GM19468 (cell line): ENCODE results near the gene BABAM1.
"Not testable (repeated sequence)": the region's sequence is repeated elsewhere in the genome, so short reads cannot be mapped to it uniquely, and the experiment has no call there.

Experiments
- ATAC-seq: cut with Tn5 transposase; IDR thresholded peaks from one replicate; pipeline ENCODE4 v1.9.1; 2021; ENCODE audit warnings: mild to moderate bottlenecking, moderate library complexity, moderate number of reproducible peaks; ENCODE audit not compliant: unreplicated experiment; ENCODE audit errors: extremely low read depth

BABAM1 gene

DNA sequence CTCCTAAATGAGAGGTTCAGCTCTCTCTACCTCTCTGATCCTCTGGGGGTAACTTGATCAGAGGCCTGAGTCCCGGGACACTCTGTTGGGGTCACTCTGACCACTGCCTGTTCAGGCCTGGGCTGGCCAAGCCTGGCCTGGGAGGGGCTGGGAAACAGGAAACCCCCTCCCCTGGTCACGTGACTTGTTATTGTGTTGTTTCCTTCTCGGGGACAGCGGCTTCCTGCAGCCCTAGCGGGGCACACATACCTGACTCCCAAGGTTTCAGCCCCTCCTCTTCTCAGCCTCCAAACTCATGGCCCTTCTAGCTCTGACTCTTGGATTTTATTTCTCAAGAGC, 2.6 kb upstream of the BABAM1 start, which contains the start of gene USHBP1:
USHBP1 (minus strand) TSS at position 105 of the 339 bp plus-strand sequence. CDS start 446 bp downstream, outside the sequence.
- ATAC-seq: no peak

DNA sequence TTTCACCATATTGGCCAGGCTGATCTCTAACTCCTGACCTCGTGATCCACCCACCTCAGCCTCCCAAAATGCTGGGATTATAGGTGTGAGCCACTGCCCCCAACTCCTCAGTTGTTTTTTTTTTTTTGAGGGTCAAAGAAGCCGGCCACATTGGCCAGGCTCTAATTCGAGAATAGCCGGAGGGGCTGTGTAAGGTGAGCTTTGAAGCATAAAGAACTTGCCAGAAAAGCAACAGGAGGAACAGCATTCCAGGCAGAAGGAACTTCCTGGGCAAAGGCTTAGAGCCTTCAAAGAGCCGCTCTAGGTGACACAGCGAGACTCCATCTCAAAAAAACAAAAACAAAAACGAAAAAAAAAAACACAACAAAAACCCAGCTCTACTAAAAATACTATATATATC, 1.2 kb upstream of the BABAM1 start:
- no peak for ATAC-seq

DNA sequence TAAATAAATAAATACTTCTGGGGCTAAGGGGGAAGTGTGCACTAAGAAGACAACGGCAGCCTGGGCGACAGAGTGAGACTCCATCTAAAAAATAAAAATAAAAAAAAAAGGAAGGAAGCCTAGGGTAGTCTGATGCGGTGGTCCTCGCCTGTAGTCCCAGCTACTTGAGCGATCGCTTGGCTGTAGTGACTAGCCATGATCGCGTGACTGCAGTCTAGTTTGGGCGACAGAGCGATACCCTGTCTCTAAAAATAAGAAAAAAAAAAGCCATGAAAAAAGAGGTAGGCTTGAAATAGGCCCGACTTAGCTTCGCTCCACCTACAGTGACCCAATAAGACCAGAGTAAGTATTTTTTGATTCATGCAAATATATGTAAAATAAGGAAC, 661 bp upstream of the BABAM1 start:
- no peak for ATAC-seq

DNA sequence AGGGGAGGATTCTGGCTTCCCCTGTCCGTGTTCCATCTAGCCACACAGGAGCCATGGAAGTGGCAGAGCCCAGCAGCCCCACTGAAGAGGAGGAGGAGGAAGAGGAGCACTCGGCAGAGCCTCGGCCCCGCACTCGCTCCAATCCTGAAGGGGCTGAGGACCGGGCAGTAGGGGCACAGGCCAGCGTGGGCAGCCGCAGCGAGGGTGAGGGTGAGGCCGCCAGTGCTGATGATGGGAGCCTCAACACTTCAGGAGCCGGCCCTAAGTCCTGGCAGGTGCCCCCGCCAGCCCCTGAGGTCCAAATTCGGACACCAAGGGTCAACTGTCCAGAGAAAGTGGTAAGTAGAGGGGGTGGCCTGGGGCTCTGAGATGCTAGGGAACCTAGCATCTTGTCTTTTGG, 1.5 kb downstream of the BABAM1 start:
- ATAC-seq: no peak

- not testable (repeated sequence) for ATAC-seq
Observed at GRCh38 chr19:17274892-17275291, 7.6 kb downstream of the BABAM1 start.

- ATAC-seq: no peak
Observed at GRCh38 chr19:17275441-17276175, 8.4 kb downstream of the BABAM1 start.

- no peak for ATAC-seq
Observed at GRCh38 chr19:17279436-17279835, 12.2 kb downstream of the BABAM1 start.

- no peak for ATAC-seq
Observed at GRCh38 chr19:17281391-17282304, 14.4 kb downstream of the BABAM1 start, which contains the start of gene ANKLE1. TSS of gene ANKLE1 (plus strand) at chr19:17281901. CDS start at chr19:17281921, 20 bp downstream.

DNA sequence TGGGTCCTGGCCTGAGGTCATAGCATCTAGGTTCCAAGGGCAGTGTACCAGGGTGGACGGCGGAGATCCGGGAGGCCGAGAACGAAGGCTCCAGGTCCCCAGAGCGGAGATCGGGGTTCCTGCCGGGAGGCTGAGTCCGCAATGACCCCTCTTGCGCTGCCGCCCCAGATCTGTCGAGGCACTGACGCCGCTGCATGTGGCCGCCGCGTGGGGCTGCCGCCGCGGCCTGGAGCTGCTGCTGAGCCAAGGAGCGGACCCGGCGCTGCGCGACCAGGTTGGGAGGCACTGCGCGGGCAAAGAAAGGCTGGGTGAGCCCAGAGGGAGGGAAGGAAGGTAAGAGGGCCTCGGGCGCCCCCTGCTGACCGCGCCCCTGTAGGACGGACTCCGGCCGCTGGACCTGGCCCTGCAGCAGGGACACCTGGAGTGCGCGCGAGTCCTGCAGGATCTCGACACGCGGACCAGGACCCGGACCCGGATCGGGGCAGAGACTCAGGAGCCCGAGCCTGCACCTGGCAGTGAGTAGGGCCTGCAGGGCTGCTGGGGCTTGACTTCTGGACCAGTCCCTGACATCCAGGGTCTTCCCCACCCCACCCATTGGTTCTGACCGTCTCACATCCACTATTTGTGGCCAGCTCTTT, 15.4 kb downstream of the BABAM1 start:
- no peak for ATAC-seq

DNA sequence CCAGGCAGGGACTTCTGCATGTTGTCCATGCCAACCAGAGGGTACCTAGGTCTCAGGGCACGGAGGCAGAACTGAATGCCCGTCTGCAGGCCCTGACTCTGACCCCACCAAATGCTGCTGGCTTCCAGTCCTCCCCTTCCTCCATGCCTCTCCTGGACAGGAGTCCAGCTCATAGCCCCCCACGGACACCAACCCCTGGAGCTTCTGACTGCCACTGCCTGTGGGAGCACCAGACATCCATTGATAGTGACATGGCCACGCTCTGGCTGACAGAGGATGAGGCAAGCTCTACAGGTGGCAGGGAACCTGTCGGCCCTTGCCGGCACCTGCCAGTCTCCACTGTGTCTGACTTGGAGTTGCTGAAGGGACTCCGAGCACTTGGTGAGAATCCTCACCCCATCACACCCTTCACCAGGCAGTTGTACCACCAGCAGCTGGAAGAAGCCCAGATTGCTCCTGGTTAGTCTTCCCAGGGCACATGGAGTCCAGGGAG, 16.3 kb downstream of the BABAM1 start:
- no peak for ATAC-seq

DNA sequence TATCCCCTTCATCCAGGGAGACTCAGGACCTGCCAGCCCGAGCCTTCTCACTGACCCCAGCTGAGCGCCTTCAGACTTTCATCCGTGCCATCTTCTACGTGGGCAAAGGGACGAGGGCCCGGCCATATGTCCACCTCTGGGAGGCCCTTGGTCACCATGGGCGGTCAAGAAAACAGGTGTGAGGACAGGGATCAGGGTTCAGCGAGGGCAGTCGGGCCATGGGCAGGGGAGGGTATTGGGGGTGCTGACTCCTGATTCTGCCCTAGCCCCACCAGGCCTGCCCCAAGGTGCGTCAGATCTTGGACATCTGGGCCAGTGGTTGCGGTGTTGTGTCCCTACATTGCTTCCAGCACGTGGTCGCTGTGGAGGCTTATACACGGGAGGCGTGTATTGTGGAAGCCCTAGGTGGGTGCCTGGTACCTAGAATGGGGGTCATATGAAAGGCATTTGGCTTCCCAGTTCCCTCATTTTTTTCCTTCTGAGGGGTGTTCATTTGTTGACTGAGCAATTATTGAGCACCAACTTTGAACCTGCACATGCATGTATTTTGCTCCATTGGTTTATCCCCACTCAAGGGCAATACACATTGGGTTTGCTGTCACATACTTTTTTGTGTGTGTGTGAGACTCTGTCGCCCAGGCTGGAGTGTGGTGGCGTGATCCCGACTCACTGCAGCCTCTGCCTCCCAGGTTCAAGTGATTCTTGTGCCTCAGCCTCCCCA, 18.3 kb downstream of the BABAM1 start:
- no peak for ATAC-seq

DNA sequence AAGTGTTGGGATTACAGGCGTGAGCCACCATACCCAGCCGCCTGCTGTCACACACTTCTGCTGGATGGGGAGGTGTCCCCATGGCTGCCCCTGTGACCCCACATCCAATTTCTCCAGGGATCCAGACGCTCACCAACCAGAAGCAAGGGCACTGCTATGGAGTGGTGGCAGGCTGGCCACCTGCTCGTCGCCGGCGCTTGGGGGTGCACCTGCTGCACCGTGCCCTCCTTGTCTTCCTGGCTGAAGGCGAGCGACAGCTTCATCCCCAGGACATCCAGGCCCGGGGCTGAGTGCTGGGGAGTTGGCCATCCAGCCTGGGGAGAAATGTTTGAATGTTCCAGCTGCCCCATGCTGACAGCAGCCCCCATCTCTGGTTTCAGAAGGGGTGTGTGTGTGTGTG, 19.0 kb downstream of the BABAM1 start:
- no peak for ATAC-seq

DNA sequence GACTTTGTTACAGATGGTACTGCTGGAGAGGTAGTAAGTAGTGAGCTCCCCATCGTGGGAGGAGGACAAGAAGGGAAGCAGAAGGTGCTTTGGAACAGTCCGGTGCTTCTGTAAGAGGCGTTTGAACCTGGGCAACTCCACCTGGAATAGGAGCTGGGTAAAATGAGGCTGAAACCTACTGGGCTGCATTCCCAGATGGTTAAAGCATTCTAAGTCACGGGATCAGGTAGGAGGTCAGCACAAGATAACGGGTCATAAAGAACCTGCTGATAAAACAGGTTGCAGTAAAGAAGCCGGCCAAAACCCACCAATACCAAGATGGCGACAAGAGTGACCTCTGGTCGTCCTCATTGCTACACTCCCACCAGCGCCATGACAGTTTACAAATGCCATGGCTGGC, 19.5 kb downstream of the BABAM1 start:
- ATAC-seq: no peak

GRCh38 chr19:17289489-17289888, 22.2 kb downstream of the BABAM1 start:
- no peak for ATAC-seq

GRCh38 chr19:17292301-17293074, 25.2 kb downstream of the BABAM1 start:
- ATAC-seq: no peak

- no peak for ATAC-seq
Observed at GRCh38 chr19:17293605-17294004, 26.4 kb downstream of the BABAM1 start.

- ATAC-seq: no peak
Observed at GRCh38 chr19:17294051-17294891, 27.0 kb downstream of the BABAM1 start.

GRCh38 chr19:17295551-17295950, 28.3 kb downstream of the BABAM1 start:
- ATAC-seq: not testable (repeated sequence)
